Keratinocyte (primary cell): ENCODE measurements around the gene TPCN2.

Source experiments
- CTCF ChIP-seq, 3 experiments: IDR thresholded peaks in 1 of 3; conservative IDR thresholded peaks in 1 of 3; optimal IDR thresholded peaks in 1 of 3; 2 replicates in 2 of 3; 3 replicates in 1 of 3; pipeline versions ENCODE3 to v1.5.1; 2011; ENCODE audit warnings: low read length in 3 of 3, mild to moderate bottlenecking in 3 of 3, moderate library complexity in 2 of 3, control low read depth in 1 of 3, inconsistent platforms in 1 of 3; ENCODE audit not compliant: insufficient read depth in 2 of 3; ENCODE audit errors: extremely low read depth in 1 of 3
- EZH2 ChIP-seq: IDR thresholded peaks from one replicate; pipeline ENCODE4 v1.6.1; 2012; ENCODE audit warnings: inconsistent platforms, mild to moderate bottlenecking, low read length, moderate library complexity

DNA sequence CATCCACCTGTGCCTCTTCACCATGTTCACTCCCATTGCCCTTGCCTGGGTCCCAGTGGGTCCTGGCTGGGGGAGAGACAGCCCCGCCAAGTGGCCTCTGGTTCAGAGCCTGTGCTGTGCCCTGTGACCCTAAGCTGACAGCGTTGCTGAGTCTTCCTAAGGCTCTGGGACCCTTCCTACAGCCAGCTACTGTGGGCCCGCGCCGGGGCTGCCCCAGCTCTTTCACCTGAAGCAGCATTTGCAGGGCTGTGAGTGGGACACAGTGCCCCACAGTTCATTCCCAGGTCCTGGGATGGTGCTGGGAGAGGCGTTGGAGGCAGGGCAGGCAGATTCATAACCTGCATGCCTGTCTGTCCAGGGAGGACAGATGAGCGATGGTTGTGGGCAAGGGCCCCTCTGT is 10.7 kb downstream of the TPCN2 start:
- no peak for TF ChIP-seq CTCF (optimal IDR thresholded peaks at IDR 0.05 in 1 of 3, IDR thresholded peaks at IDR 0.05 in 1 of 3, conservative IDR thresholded peaks at IDR 0.05 in 1 of 3; ENCODE audit: extremely low read depth in 1 of 3, insufficient read depth in 2 of 3, low read length in 3 of 3)
- no peak for TF ChIP-seq EZH2
